GM23248 (cell line): ENCODE results near the gene MRNIP. TPM values are rescaled to one million over a fixed set of nuclear protein-coding genes. Genes with fewer than 3 reads are reported as not detected.

Experiments used
- DNase-seq: peaks from one replicate; pipeline ENCODE4 v3.0.0-alpha.2; 2015
- H2AFZ ChIP-seq: fragments of 200-600 bp; sonication (generic); 2 replicates; pipeline ENCODE4 v1.6.1; 2016; ENCODE audit warnings: antibody characterized with exemption
- H3F3A ChIP-seq: fragments of 200-600 bp; sonication (generic); 2 replicates; pipeline ENCODE4 v1.6.1; 2016; ENCODE audit warnings: mild to moderate bottlenecking, antibody characterized with exemption, mixed run types; ENCODE audit not compliant: insufficient read depth
- H3K27ac ChIP-seq: fragments of 200-600 bp; sonication (generic); 2 replicates; pipeline ENCODE4 v1.5.1; 2016; ENCODE audit warnings: mild to moderate bottlenecking
- H3K27me3 ChIP-seq: fragments of 200-600 bp; sonication (generic); replicated peaks from 2 replicates; pipeline ENCODE4 v1.6.1; 2016; ENCODE audit warnings: mild to moderate bottlenecking; ENCODE audit not compliant: insufficient read depth
- H3K36me3 ChIP-seq: fragments of 200-600 bp; sonication (generic); 2 replicates; pipeline ENCODE4 v1.6.1; 2016; ENCODE audit warnings: low read depth, mild to moderate bottlenecking
- H3K4me1 ChIP-seq: fragments of 200-600 bp; sonication (generic); 2 replicates; pipeline ENCODE4 v1.6.1; 2016; ENCODE audit warnings: mild to moderate bottlenecking; ENCODE audit not compliant: insufficient read depth
- H3K4me2 ChIP-seq: fragments of 200-600 bp; sonication (generic); one replicate; pipeline ENCODE4 v1.6.1; 2016; ENCODE audit warnings: mild to moderate bottlenecking; ENCODE audit not compliant: unreplicated experiment
- H3K4me3 ChIP-seq: fragments of 200-600 bp; sonication (generic); 2 replicates; pipeline ENCODE4 v1.5.1; 2016; ENCODE audit warnings: mild to moderate bottlenecking
- H3K79me2 ChIP-seq: fragments of 200-600 bp; sonication (generic); 2 replicates; pipeline ENCODE4 v1.6.1; 2016; ENCODE audit warnings: mild to moderate bottlenecking; ENCODE audit not compliant: insufficient read depth
- H3K9ac ChIP-seq: fragments of 200-600 bp; sonication (generic); 2 replicates; pipeline ENCODE4 v1.6.1; 2016; ENCODE audit warnings: mild to moderate bottlenecking
- H3K9me2 ChIP-seq: fragments of 200-600 bp; sonication (generic); 2 replicates; pipeline ENCODE4 v1.6.1; 2016; ENCODE audit warnings: mixed run types, mild to moderate bottlenecking, moderate library complexity; ENCODE audit not compliant: insufficient read depth
- H3K9me3 ChIP-seq: fragments of 200-600 bp; sonication (generic); one replicate; pipeline ENCODE4 v1.6.1; 2017; ENCODE audit warnings: low read depth
- H4K20me1 ChIP-seq: fragments of 200-600 bp; sonication (generic); 2 replicates; pipeline ENCODE4 v1.6.0; 2016; ENCODE audit not compliant: insufficient read depth
- EZH2 ChIP-seq: fragments of 200-600 bp; sonication (generic); IDR thresholded peaks from 2 replicates; pipeline ENCODE4 v1.6.1; 2018; ENCODE audit warnings: antibody characterized with exemption, mild to moderate bottlenecking; ENCODE audit not compliant: insufficient read depth, poor library complexity, severe bottlenecking
- EZH2phosphoT487 ChIP-seq: fragments of 200-600 bp; sonication (generic); IDR thresholded peaks from 2 replicates; pipeline ENCODE4 v1.6.1; 2018; ENCODE audit warnings: antibody characterized with exemption, moderate library complexity, mild to moderate bottlenecking, low read depth; ENCODE audit not compliant: insufficient read depth
- WGBS, 2 experiments: methylation state at CpG; one replicate each; pipeline ENCODE4 v1.1.6; 2015 to 2017; ENCODE audit warnings: low lambda C conversion rate in 2 of 2, low coverage in 1 of 2; ENCODE audit errors: missing lambda C conversion rate in 2 of 2; 5-methylcytosine and 5-hydroxymethylcytosine counted together
- in situ Hi-C: fragments of 300-500 bp; cut with MboI; formaldehyde crosslinking; loops from 2 replicates; pipeline ENCODE4 v1.15.0; 2020
- polyA plus RNA-seq: library from polyadenylated mRNA; unstranded; fragments of >200 nt; fragmentation: Nextera tagmentation; extraction: Ambion mirVana; gene quantifications from 2 replicates; pipeline ENCODE4 v1.2.1, GENCODE V29; 2016
- total RNA-seq: library from RNA; depleted of rRNA; stranded (reverse); fragments of >200 nt; shearing (Covaris generic); gene quantifications from 2 replicates; pipeline ENCODE4 v1.2.3, GENCODE V29; 2014

MRNIP gene
- total and polyA plus RNA-seq, 2 experiments from 2014 or later = 14.1 to 17.3 TPM

DNA sequence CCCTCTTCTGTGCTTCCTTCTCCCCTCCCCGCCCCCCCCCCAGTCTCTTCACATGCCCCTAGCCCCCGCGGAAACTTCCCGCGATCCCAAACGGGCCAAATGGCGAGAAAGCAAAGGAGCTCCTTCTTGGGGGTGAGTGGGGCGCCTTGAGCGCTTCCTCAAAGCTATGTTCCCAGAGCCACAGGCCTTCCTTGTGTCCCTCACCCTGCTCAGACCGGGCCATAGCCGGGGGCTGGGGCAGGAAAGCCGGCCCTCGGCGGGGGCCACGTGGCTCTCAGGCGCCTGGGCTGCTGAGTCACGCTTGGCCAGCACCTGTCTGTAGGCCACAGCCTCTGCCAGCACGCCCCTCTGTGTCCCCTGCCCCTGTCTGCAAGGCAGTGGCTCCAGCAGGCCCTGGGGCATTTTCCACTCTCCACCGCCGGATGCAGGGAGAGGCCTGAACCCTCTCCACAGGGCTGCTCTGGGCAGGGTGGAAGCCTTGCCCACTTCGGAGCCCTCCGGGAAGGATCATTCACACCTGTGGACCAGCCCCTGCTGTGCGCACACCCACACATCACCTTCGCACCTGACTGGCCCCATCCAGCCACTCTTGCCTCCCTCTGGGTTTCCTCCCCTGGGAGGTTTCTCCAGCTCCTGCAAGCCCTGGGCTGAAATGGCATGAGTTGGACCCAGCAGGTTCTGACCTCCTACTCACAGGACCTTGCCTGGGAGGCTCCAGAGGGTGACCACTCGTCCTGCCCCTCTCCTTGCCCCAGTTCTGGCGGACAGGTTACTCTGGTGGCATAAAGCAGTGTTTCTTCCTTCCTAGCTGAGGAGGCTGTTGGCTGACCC lies 39.1 kb downstream of the MRNIP start:
- peaks cover 27% of the 10 kb centered on the region for H3K79me2 ChIP-seq
- WGBS, 2 experiments = 18 to 23% methylated on average over 23 to 25 of the region's 26 CpGs
- peak overlapping the region; percentile 78 for H3K4me3 ChIP-seq

DNA sequence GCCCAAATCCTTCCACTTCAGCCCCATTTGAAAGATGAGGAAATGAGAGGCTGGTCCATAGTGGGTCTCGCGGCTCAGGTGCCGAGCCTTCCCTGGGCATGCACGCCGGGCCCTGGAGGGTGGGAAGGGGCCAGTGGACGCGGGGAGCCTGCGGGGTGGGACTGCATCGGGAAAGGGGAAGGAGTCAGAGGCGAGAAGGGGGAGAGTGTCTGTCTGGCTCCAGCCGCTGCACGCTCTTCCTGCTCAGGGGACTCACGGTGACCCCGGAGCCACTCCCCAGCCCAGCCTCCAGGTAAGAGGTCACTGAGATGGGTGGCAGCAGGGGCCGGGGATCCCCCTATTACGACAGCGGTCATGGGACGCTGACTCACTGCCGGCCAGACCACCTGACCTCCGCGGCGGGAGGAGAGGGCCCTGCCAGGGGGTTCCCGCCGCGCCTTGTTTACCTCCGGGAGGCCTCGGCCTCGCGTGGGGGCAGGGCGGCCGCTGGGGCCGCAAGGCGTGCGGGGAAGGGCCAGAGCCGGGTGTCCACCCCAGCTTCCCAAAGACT lies 39.8 kb downstream of the MRNIP start:
- peak; percentile 94 for DNase-seq

More for the DNA sequence above, 39.1 kb downstream of the MRNIP start:
- peak overlapping the region; percentile 97 for H3K9ac ChIP-seq
- DNase-seq = peak; percentile 81
- no peaks in the 10 kb centered on the region; the same call in 1 of the 2 replicates for H3F3A ChIP-seq
- H3K4me2 ChIP-seq = peak overlapping the region; percentile 91
- H3K27ac ChIP-seq = peak overlapping the region; percentile 91
- no peaks in the 10 kb centered on the region for H3K9me2 ChIP-seq
- peaks cover 11% of the 10 kb centered on the region; the same call in 1 of the 2 replicates for H4K20me1 ChIP-seq
- no peaks in the 10 kb centered on the region for H3K27me3 ChIP-seq
- no peaks in the 10 kb centered on the region for H3K9me3 ChIP-seq
- H3K36me3 ChIP-seq = peaks cover 4% of the 10 kb centered on the region; the same call in 1 of the 2 replicates
- peak overlapping the region; percentile 75 for H2AFZ ChIP-seq
- peaks cover 33% of the 10 kb centered on the region for H3K4me1 ChIP-seq
- TF ChIP-seq EZH2phosphoT487 = no peak
- TF ChIP-seq EZH2 = no peak
- in situ Hi-C loops = no loop called here

DNA sequence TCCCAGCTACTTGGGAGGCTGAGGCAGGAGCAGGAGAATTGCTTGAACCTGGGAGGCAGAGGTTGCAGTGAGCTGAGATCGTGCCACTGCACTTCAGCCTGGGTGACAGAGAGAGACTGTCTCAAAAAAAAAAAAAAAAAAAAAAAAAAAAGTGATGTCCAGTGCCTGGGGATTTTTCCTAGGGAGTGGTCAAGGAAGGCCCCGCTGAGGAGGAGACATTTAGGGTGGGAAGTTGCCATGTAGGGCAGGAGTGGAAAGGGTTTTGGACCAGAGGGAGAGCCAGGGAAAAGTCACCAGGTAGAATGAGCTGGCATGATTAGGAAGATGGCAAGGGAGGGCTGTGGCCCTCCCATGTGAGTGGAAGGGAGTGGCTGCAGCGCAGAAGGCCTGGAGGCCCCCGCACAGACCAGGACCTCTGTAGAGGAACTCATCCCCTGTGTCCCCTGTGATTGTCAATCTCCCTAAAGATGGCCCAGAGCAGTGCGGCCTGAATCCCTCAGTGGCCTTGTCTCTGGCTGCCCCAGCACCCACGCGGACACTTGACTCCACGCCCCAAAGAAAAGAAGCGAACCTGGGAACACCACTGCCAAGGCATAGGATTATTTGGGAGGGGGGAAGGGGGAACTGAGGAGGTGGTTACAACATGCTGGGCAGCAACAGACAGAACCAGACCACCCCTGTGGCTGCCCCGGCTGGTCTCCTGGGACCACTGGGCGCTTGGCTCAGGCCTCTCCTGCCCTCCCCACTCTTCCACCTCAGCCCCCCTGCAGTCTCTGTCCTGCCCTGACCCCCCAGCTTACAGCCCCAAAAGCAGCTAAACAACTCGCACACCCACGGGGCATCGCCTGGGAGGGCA lies 40.5 kb downstream of the MRNIP start:
- Histone ChIP-seq H3K4me1 (peaks cover 33% of the 10 kb centered on the region), H2AFZ (peak overlapping the region; percentile 73), H3K79me2 (peaks cover 14% of the 10 kb centered on the region), H3K9me2 (no peaks in the 10 kb centered on the region), H4K20me1 (peaks cover 11% of the 10 kb centered on the region; the same call in 1 of the 2 replicates), H3K4me3 (peak overlapping the region; percentile 46; the same call in 1 of the 2 replicates), H3K9me3 (no peaks in the 10 kb centered on the region), H3K9ac (peak overlapping the region; percentile 97), H3K27me3 (no peaks in the 10 kb centered on the region), H3K36me3 (peaks cover 4% of the 10 kb centered on the region; the same call in 1 of the 2 replicates), H3K4me2 (peak overlapping the region; percentile 69), H3F3A (no peaks in the 10 kb centered on the region; the same call in 1 of the 2 replicates), H3K27ac (peak overlapping the region; percentile 91)
- no peak for TF ChIP-seq EZH2
- TF ChIP-seq EZH2phosphoT487 = no peak
- in situ Hi-C loops = no loop called here
- 62 to 66% methylated on average over 13 to 14 of the region's 14 CpGs for WGBS, 2 experiments
- DNase-seq = no peak

More for the DNA sequence above, 39.8 kb downstream of the MRNIP start:
- H3K9ac ChIP-seq = peak overlapping the region; percentile 97
- H3F3A ChIP-seq = no peaks in the 10 kb centered on the region; the same call in 1 of the 2 replicates
- peak overlapping the region; percentile 73 for H2AFZ ChIP-seq
- in situ Hi-C loops = no loop called here
- H3K36me3 ChIP-seq = peaks cover 4% of the 10 kb centered on the region; the same call in 1 of the 2 replicates
- H3K4me1 ChIP-seq = peaks cover 33% of the 10 kb centered on the region
- H3K9me3 ChIP-seq = no peaks in the 10 kb centered on the region
- H4K20me1 ChIP-seq = peaks cover 11% of the 10 kb centered on the region; the same call in 1 of the 2 replicates
- peak overlapping the region; percentile 46 for H3K4me3 ChIP-seq
- H3K9me2 ChIP-seq = no peaks in the 10 kb centered on the region
- H3K79me2 ChIP-seq = peaks cover 20% of the 10 kb centered on the region
- H3K4me2 ChIP-seq = peak overlapping the region; percentile 69
- TF ChIP-seq EZH2phosphoT487 (no peak), EZH2 (no peak)
- H3K27ac ChIP-seq = peak overlapping the region; percentile 91
- WGBS, 2 experiments = 3% methylated on average over 15 to 25 of the region's 35 CpGs
- no peaks in the 10 kb centered on the region for H3K27me3 ChIP-seq

DNA sequence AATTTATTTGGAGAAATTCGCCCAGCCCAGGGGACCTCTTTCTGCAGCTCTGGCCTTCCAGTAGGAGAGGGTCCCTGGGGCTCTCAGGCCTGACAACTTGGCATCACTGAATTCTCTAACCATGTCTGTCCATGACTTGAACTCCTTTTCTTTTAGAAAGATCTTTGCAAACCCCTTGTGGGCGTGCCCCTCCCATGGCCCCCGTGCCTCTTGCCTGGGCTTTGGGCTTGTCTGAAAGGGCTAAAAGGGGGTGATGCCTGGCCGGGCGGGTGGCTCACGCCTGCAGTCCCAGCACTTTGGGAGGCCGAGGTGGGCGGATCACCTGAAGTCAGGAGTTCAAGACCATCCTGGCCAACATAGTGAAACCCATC lies 41.2 kb downstream of the MRNIP start:
- Histone ChIP-seq H3K9me2 (no peaks in the 10 kb centered on the region), H3K9me3 (no peaks in the 10 kb centered on the region), H3F3A (no peaks in the 10 kb centered on the region; the same call in 1 of the 2 replicates), H3K4me1 (peaks cover 27% of the 10 kb centered on the region), H4K20me1 (peaks cover 6% of the 10 kb centered on the region; the same call in 1 of the 2 replicates), H3K36me3 (no peaks in the 10 kb centered on the region), H3K9ac (peak overlapping the region; percentile 53), H3K4me2 (peak overlapping the region; percentile 33), H3K27me3 (no peaks in the 10 kb centered on the region), H3K79me2 (peaks cover 7% of the 10 kb centered on the region), H3K4me3 (peak overlapping the region; percentile 62), H3K27ac (no peak overlapping the region), H2AFZ (peak overlapping the region; percentile 43)
- in situ Hi-C loops = no loop called here
- no peak for DNase-seq
- no peak for TF ChIP-seq EZH2
- 81 to 86% methylated on average over 8 of the region's 8 CpGs for WGBS, 2 experiments
